ENCODE measurements around the gene NFKB2. TPM values are rescaled to one million over a fixed set of nuclear protein-coding genes. Genes with fewer than 3 reads are reported as not detected.

Gene NFKB2
- total RNA-seq, 4 donors from 2014 or later: 19.3 to 49.2 (median 31.8) TPM

DNA sequence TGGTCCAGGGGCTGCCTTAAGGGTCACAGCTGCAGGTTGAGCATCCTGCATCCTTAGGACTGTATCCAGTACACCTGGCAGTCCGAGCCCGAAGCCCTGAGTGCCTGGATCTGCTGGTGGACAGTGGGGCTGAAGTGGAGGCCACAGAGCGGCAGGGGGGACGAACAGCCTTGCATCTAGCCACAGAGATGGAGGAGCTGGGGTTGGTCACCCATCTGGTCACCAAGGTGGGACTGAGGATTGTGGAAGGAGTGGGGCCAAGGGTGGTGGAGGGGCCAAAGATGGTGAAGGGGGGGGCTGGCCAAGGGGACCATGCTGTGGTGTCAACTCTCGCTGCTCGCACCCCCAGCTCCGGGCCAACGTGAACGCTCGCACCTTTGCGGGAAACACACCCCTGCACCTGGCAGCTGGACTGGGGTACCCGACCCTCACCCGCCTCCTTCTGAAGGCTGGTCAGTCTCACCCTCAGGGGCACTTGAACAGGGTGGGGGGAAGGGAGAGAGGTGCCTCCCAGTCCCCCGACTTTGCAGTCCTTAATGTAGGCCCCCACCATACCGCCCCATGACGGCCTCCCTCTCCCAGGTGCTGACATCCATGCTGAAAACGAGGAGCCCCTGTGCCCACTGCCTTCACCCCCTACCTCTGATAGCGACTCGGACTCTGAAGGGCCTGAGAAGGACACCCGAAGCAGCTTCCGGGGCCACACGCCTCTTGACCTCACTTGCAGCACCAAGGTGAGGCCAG lies 5.3 kb downstream of the NFKB2 start:
- Histone ChIP-seq H3K27me3 (no peaks in the 10 kb centered on the region), H3K4me3 (no peak overlapping the region), H3K36me3 (peaks cover 0 to 58% (median 11%) of the 10 kb centered on the region in 3 donors), H3K9me3 (no peaks in the 10 kb centered on the region), H3K4me1 (peaks cover 0 to 49% (median 26%) of the 10 kb centered on the region in 4 donors), H3K27ac (no peak overlapping the region)
- TF ChIP-seq, protein P1, sequence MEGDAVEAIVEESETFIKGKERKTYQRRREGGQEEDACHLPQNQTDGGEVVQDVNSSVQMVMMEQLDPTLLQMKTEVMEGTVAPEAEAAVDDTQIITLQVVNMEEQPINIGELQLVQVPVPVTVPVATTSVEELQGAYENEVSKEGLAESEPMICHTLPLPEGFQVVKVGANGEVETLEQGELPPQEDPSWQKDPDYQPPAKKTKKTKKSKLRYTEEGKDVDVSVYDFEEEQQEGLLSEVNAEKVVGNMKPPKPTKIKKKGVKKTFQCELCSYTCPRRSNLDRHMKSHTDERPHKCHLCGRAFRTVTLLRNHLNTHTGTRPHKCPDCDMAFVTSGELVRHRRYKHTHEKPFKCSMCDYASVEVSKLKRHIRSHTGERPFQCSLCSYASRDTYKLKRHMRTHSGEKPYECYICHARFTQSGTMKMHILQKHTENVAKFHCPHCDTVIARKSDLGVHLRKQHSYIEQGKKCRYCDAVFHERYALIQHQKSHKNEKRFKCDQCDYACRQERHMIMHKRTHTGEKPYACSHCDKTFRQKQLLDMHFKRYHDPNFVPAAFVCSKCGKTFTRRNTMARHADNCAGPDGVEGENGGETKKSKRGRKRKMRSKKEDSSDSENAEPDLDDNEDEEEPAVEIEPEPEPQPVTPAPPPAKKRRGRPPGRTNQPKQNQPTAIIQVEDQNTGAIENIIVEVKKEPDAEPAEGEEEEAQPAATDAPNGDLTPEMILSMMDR (IDR thresholded peaks at IDR 0.05): no peak
- TF ChIP-seq EP300 (IDR thresholded peaks at IDR 0.05) (no peak), POLR2A (IDR thresholded peaks at IDR 0.05) (no peak)
- no peak for DNase-seq (ENCODE audit: low spot score in 2 of 2)
- WGBS, 2 donors: 84 to 94% methylated on average over 20 to 22 of the region's 22 CpGs

DNA sequence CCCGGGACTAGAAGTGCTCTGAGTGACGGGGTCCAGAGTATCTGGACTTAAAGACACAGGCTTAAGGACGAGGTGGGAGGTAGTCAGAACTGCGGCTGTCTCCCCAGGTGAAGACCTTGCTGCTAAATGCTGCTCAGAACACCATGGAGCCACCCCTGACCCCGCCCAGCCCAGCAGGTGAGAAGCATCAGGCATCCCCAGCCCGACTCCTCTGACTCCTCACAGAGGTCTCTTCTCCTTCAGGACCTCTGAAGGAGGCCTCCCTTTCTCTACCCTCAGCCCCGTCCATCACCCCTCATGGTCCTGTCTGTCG lies 5.8 kb downstream of the NFKB2 start:
- TF ChIP-seq EP300 (IDR thresholded peaks at IDR 0.05): no peak
- no peak for TF ChIP-seq POLR2A (IDR thresholded peaks at IDR 0.05)
- TF ChIP-seq, protein P1 (IDR thresholded peaks at IDR 0.05): no peak
- Histone ChIP-seq H3K27me3 (no peaks in the 10 kb centered on the region), H3K4me1 (peaks cover 0 to 44% (median 21%) of the 10 kb centered on the region in 4 donors), H3K4me3 (no peak overlapping the region), H3K27ac (no peak overlapping the region), H3K9me3 (no peaks in the 10 kb centered on the region), H3K36me3 (peaks cover 0 to 58% (median 11%) of the 10 kb centered on the region in 3 donors)
- WGBS, 2 donors: 84 to 99% methylated on average over 6 to 8 of the region's 8 CpGs
- no peak for DNase-seq (ENCODE audit: low spot score in 2 of 2)

DNA sequence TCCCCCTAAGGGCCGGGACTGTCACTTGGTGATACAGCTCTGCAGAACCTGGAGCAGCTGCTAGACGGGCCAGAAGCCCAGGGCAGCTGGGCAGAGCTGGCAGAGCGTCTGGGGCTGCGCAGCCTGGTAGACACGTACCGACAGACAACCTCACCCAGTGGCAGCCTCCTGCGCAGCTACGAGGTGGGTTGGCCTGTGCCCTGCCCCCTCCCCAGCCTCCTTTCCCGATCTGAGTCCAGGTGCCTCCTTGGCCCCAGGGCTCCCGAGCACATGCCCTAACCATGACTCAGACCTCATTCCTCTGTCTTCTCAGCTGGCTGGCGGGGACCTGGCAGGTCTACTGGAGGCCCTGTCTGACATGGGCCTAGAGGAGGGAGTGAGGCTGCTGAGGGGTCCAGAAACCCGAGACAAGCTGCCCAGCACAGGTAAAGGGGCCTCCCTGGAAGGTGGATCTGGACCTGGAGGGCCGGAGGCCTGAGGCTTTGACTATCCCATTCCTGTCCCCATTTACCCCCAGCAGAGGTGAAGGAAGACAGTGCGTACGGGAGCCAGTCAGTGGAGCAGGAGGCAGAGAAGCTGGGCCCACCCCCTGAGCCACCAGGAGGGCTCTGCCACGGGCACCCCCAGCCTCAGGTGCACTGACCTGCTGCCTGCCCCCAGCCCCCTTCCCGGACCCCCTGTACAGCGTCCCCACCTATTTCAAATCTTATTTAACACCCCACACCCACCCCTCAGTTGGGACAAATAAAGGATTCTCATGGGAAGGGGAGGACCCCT lies 6.4 kb downstream of the NFKB2 start:
- no peak overlapping the region for H3K27ac ChIP-seq
- WGBS, 2 donors: 82% methylated on average over 14 to 18 of the region's 18 CpGs
- peaks cover 0 to 37% (median 15%) of the 10 kb centered on the region in 4 donors for H3K4me1 ChIP-seq
- no peaks in the 10 kb centered on the region for H3K9me3 ChIP-seq
- DNase-seq (ENCODE audit: low spot score in 2 of 2): no peak
- H3K27me3 ChIP-seq: peaks cover 0 to 3% of the 10 kb centered on the region in 2 donors
- TF ChIP-seq EP300 (IDR thresholded peaks at IDR 0.05): no peak
- TF ChIP-seq, protein P1 (IDR thresholded peaks at IDR 0.05): no peak
- no peak for TF ChIP-seq POLR2A (IDR thresholded peaks at IDR 0.05)
- H3K4me3 ChIP-seq: no peak overlapping the region
- H3K36me3 ChIP-seq: peaks cover 0 to 55% (median 11%) of the 10 kb centered on the region in 3 donors

DNA sequence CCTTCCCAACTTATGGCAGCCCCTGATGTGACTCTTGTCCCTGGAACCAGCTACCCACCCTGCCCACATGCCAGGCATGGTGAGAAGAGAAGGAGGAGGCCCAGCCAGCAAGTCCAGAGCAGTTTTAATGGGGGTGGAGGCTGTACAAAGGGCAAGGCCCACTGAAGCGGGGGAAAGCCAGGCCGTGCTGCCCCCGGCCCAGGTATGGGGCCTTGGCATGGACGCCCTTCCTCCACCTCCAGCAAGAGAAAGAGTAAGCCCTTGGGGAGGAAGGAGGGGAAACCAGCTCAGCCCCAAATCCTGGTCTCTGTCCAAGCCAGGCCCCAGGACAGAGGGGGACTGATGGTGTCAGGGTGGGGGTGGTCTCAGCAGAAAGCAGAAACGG lies 7.0 kb downstream of the NFKB2 start:
- 78 to 79% methylated on average over 5 of the region's 5 CpGs for WGBS, 2 donors
- H3K4me1 ChIP-seq: peaks cover 0 to 32% (median 11%) of the 10 kb centered on the region in 4 donors
- no peaks in the 10 kb centered on the region for H3K9me3 ChIP-seq
- peaks cover 0 to 49% (median 11%) of the 10 kb centered on the region in 3 donors for H3K36me3 ChIP-seq
- peaks cover 0 to 9% of the 10 kb centered on the region in 2 donors for H3K27me3 ChIP-seq
- H3K27ac ChIP-seq: no peak overlapping the region
- H3K4me3 ChIP-seq: no peak overlapping the region
- TF ChIP-seq EP300 (IDR thresholded peaks at IDR 0.05) (no peak), POLR2A (IDR thresholded peaks at IDR 0.05) (no peak)
- TF ChIP-seq, protein P1 (IDR thresholded peaks at IDR 0.05): no peak
- DNase-seq (ENCODE audit: low spot score in 2 of 2): no peak

DNA sequence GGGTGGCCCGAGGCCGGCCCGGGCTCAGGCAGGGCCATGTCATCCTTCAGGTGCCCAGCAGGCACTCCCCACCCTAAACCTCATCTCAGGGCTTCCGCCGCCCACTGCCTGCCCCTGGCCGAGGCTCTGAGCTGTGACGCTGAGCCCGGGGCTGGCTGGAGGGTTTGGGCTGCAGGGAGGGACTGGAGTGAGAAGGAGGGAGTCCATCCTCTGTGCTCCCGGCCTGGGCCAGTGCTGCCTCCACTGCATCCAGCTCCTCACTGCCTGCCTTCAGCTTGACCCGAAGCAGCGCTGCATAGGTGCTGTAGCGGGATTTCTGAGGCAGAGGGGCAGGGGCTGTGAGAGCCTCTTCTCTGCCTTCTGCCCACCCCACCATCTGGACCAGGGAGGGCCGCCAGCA lies 7.6 kb downstream of the NFKB2 start:
- 81 to 83% methylated on average over 8 to 10 of the region's 13 CpGs for WGBS, 2 donors
- Histone ChIP-seq H3K27me3 (peaks cover 0 to 15% of the 10 kb centered on the region in 2 donors), H3K27ac (no peak overlapping the region), H3K9me3 (no peaks in the 10 kb centered on the region), H3K4me1 (peaks cover 0 to 26% (median 11%) of the 10 kb centered on the region in 4 donors), H3K4me3 (no peak overlapping the region), H3K36me3 (peaks cover 0 to 43% (median 11%) of the 10 kb centered on the region in 3 donors)
- DNase-seq (ENCODE audit: low spot score in 2 of 2): no peak
- TF ChIP-seq, protein P1 (IDR thresholded peaks at IDR 0.05): no peak
- TF ChIP-seq EP300 (IDR thresholded peaks at IDR 0.05) (no peak), POLR2A (IDR thresholded peaks at IDR 0.05) (no peak)
